ENCODE measurements around the gene EBF3.

Gene EBF3

DNA sequence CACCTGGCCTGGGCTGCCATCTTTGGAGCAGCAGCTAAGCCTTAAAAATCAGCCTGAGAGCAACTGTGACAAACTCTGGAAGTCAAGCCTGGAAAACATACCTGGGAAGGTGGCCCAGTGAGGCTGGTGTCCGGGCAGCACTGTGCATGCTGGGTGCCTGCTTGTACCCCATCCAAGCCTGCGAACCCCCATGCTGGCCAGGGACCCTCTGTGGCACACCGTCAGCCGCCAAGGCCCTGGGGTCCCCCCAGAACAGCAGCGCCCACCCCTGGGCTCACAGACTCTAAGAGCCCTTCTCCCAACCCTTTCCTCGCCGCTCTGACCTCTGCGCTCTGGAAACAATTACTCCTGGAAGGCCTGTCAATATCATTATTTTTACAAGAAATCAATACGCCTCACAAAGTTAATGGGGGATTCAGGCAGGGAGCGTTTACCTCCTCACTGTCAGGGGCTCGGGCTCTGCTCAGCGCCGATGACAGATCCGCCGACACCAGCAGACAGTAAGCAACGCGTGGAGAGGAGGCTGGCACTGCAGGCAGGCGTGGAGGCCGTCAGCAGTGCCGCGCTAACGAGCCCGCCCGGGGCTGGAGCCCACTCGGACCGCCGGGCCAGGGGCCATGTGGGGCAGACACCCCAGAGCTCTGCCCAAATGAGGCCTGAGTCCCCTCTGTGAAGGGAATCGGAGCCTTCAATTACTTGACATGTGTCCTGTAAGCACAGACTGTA is 54.4 kb downstream of the EBF3 start:
- no peak for ATAC-seq

DNA sequence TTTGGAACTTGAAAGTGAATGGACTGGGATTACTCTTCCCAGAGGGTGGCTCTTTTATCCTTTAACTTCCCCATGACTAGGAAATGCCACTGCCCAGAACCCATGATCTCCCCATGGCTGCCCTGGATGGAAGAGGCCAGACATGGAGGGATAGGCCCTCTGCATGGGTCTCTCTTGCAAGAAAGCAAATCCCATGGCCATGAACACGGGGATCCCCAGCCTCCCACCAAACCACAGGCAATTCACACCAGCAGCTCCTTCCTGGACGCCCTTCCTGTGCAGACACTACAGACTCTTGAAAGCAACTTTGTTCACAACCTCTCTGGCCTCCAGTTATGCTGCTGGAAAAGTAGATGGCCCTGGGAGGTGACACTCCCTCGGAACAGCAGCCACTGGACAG is 55.0 kb downstream of the EBF3 start:
- ATAC-seq: no peak

DNA sequence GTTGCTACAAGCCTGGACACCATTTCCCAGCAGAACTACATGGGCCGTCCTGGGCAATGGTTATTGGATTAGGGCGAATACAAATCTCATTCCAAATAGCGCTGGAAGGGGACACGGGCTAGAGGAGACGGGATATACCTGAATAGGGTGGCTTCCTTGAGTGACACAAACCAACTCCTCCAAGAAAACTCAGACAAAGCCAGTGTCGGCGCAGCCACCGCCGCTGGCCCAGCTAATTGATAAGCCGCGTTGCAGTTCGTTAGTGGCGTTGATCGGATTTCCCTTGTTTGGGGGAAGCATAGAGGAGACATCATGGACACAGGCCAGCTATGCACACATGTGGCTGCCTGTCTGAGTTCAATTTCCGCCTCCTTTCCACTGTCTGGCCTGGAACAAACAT is 55.7 kb downstream of the EBF3 start:
- no peak for ATAC-seq

DNA sequence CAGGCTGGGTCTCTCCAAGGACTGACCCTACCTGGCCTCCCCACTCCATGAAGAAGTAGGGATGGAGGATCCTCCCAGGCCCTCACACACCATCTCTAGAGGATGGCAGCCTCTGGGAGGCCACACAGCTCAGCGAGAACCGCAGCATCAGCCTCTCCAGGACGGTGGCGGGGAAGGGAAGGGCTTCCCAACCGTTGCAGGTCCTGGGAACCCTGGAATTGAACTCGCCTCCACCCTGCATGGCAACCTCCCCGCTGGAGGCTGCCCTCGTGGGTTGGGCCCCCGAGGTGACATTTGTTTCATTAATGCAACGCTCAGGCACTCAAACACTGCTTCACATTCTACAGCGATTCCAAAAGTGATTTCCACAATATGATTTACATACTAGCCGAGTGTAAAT is 58.5 kb downstream of the EBF3 start:
- no peak for ATAC-seq

DNA sequence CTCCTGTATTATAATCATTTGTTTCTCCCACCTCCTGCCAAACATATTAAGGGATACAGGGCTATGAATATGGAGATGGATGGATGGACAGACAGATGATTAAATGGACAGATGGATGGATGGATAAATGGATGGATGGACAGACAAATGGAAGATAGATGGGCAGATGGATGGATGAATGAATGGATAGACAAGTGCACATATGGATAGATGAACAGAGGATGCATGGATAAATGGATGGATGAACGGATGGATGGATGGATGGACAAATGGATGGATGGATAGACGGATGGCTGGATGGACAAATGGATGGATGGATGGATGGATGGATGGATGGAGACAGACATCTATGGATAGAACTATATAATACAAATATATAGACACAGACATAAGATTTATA is 59.8 kb downstream of the EBF3 start:
- ATAC-seq: no peak

DNA sequence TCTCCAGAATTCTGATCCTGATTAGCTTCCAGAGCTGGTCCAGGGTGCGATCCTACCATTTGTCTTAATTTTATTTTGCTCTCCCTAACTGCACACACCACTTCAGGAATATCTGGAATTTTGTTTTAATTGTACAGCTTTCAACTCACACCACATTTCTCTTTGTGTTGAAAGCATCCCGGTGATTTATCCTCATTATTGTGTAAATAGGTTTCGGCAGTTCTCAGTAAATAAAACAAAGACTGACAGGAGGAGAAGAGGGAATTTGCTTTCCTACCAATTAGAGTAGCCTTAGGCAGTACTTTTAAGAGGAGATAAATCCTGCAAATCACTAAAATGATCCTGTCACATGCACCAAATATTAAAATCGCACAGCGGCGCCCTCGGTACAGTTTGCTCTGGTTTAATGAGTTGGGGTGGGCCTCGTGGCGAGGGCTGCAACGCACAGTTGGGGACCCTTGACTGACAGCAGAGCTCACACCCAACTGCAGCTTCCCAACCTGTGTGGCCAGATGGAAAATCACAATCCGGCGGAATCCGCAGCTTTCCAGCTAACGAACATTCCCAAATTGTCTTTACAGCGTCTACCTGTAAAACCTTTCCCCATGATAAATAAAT is 62.6 kb downstream of the EBF3 start:
- no peak for ATAC-seq

DNA sequence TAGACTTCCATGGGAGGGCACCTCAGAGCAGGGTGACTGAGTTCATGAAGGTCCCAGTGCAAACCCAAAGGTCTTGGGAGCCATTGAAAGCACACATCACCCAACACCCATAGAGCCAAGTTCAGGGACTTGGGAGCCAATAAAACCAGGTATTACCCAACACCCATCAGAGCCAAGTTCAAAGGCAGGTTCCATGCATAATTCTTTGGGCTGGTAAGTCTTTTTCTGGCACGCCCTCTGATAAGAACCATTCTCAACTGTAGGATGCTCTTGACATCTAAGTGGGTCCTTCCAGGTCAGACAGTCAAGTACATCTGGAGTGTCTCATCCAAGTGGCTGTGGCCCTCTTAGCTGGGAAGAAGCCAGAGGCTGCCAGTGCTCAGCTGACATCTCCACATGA is 63.2 kb downstream of the EBF3 start:
- ATAC-seq: no peak

DNA sequence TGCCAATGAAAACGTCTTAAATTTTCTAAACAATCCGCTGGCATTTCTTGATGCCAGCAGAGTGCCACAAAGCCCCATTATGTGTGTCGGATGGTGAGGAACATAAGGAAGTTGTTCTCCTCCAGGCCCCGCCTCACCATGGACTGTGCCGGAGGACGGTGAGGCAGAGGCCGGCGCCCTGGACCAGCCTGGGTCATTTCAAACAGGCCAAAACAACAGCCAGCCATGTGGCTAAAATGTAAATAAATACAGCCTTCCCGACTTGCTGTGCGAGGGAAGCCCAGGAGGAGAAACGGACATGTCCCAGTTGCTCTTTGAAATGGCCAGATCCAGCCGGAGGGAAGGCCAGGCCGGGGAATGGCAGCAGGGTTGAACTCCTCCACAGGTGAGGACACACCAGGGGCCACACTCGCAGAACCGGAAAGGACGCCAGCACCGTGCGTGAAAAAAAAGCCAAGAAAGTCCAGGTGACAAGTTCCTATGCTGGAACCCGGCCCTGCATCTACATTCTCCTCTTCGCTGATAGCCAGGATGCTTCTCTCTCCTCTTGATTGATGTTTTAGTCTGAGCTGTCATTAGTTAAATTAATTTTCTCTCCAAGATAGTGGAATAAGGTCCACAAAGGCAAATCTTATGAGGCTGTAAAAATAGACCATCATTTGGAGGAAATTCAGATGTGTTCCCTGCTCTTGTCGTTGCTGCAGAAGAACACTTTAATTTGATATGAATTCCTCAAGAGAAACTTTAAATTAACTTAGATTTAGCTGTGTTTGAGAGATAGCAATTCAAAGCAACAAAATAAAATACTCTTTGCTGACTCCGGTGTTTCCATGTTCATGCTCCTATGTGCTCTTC is 64.6 kb downstream of the EBF3 start:
- ATAC-seq: no peak

DNA sequence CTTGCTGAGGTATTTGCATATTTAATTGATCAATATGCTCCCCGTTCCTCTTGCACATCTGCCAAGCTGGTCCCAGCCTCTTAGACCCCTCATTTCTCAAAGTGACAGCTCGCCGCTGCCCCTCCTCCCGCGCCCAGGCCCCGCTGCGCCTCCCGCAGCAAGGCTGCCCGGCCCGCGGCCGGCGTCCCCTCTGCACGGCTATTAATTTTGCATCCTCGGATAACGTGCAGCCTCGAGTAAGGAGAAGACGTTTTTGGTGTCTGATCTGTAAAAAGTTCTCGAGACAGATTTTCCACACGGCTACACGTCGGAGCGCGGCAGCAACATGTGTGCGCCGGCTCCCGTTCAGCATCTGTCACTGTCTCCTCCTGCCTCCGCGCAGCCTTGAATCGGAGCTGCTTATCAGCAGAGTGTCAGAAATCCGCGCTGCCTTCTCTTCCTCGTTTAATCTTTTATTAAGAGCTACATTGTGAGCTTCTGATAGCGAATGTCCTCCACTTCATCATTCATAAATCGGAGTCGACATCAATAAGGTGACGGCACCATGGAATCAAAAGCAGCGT is 65.3 kb downstream of the EBF3 start:
- ATAC-seq: no peak

DNA sequence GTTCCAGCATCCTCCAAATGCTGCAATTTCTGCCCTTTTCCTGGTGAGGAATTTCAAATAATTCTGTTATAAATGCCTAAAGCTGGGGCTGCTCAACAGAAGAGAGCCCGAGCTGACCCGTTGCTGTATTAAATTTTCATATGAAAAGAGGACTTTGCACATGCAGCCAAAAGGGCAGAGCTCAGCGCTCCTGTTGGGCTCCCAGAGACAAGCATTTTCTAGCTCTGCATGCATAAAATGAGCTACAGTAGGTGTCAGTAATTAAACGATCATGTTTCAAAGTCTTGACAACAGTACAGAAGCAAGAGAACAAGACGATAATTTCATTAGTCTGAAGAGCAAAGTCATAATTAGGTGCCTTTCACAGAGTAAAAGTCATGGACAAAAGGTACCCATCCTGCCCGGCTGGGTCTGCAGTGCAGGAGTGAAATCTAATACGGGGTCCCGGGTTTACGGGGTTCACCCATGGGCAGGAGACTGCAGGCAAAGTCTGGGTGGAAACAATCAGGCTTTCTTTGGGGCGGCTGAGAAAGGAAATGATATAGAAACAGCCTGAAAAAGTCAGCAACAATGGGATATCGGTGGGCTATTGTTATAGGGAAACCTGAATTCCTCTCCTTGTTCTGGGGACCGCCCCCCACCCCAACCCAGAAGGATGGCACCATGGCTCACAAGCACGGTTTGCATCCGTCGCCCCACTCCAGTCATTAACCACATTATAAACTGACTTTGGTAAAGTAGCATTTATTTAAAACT is 66.0 kb downstream of the EBF3 start:
- ATAC-seq: no peak

DNA sequence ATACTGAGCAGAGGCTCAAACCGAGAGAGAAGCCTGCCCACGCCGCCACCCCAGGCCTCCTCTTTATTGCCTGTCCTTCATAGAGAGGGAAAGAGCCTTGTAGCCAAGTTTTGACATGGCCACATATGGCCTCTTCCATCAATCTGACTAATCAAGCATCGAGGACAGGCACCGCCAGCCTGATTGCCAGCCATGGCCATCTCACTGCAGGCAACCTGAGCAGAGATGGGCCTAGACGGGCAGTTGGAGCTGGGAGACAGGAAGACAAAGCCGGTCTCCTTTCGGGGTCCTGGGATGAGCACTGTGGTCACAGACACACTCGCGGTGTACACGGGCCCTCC is 67.2 kb downstream of the EBF3 start:
- ATAC-seq: no peak

DNA sequence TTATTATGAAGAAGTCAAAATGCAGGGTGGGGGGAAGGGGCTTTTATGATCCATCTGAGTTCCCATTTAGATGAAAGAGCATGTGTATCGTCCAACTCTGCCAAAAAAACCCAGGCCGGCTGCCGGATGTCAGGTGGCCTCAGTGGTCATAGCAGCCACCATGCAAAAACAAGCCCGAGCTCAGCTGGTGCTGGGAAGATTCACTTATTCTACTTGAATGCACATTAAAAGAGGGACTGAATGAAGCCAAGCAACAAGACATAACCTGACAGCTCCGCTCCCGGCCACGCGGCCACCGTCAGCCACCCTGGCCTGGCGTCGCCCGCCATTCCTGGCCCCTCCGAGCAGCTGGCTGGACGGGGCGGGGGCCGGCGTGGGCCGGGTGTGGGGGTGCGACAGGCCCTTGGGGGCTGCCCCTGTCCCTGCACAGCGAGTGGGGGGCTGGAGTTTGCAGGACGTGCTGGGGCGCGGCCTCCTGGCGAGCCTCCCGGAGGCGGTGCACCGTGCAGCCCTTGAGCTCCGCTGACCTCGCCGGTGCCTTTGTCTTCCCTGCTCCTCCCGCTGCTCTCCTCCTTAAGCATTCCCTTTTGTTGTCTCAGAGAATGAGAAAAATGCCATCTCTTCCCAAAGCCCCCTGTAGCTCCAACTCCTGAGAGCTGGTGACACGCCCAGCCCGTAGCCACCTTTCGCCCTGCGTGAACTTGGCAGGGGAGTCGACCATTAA is 67.8 kb downstream of the EBF3 start:
- ATAC-seq: no peak

DNA sequence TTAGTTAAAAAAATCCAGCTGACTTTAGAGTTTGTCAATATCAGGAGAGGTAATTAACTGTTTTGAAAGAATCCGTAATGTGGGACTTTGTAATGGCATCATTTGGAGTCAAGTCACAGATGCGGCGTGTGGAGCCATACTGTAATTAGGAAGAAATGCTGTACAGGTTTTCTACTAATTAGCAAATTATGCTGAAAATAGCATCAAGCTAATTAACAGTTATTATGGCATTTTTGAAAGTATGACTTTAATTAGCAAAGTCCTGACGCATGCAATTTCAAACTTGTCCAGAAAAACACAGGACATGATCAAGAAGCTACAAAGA is 68.3 kb downstream of the EBF3 start:
- ATAC-seq: no peak

DNA sequence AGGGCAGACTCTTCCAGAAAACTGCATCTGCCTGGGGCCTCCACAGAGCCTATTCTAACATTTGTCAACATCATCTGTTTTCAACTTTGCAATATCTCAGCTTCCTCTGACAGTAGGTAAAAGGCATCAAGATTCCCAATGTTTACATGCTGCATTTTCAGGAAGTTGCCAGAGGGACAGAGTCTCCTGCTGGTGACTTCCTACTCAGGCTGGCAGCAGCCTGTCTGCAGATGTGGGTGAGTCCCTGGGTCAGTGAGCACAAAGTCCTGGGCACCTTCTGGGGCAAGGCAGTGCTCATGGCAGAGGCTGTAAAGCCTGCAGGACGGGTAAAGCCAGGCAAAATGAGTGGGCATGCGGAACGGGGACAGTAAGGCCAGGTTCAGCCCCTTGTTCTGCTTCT is 69.4 kb downstream of the EBF3 start:
- ATAC-seq: no peak

DNA sequence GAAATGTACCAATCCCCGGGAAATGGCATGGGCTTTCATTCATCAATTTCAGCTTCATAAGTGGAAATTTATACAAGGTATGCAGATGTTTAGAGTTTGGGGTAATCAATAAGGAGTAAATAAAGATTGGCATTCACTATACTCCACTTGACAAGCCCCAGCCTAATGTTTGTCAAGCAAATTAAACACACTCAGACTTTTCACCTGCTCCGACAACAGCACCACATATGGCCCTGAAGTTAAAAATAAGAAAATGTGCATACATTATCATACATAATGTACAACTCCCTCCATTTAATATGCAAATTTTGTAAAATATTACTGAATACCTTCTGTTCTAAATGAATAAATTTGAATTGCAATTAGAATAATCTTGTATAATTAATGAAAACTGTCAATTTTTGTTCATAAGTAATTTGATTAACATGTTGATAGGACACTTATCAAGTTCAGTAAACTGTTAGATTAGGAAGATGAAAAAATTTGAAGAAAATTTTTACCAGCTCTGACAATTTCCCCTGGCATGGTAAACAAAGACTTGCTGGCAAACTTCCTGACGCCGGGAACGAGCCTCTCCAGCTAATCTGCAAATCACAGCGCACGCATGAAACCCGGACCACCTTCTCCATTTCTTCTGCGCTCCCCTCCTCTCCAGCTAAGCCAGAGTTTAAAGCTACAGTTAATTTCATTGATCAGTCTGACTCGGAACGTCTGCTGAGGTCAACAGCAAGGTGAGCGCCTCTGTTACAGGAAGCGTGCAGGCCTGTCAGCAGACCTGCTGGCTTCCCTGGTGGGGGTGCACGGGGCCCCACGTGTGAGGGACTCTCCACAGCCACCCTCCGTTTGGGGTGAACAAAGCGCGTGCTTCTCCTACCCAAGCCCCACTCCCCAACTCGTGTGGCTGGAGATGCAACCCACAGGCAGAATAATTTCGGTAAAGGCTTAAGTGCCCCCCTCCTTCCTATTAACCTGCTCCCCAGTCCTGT is 70.7 kb downstream of the EBF3 start:
- ATAC-seq: no peak

DNA sequence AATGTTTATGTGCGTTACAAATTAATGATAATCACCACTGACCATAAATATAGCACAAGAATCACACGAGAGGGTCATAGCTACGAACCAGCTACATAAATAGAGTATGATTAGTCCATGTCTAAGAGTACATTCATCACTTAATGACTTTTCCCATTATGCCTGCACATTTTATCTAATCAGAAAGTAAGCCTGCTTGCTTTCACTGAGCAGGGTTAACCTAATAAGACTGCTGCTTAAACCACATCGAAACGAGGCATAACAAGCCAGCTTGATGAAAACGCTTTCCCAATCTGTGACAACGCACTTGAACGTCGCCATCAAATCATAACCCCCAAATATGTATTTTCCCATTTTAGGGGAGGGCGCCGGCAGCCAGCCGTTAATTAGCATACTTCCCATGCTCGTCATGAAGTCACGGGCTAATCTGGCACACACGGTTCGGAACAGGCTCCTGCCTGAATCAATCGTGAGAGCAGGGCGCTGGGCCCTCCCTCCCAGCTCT is 71.5 kb downstream of the EBF3 start:
- no peak for ATAC-seq

DNA sequence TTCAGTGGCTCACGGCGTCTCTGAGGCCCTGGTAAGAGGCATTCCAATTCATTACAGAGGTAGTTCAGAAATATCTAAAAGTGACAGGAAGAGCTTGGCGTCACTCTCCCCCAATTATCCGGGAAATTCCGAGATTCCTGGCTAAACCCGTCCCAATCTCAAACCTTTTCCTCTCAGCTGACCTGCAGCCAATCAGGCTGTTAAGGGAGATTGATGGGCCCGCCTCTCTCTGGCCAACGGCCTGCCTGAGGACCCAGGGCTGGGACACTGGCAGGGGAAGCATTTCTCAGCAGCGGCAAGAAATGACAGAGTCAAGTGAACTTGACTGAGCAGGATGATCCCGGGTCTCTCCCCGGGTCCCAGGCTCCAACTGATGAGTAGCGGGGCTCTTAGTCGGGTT is 72.3 kb downstream of the EBF3 start:
- ATAC-seq: no peak

DNA sequence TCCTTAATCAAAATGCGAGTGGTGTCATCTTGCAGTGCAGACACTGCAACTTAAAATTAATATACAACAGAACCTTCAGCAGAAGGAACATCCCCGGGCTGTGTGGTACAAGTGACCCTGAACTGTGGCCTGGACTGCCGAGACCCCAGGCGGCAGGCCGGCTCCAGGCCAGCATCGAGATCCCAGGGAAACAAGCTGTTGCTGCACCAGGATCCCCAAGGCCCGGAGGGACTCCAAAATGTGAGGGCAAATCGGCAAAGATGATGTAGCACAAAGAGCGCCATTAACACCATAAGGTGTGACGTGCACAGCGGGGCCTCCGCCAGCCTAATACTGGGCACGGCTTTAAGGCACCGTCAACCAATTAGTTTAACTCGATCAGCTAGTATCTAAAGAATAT is 73.9 kb downstream of the EBF3 start:
- no peak for ATAC-seq

DNA sequence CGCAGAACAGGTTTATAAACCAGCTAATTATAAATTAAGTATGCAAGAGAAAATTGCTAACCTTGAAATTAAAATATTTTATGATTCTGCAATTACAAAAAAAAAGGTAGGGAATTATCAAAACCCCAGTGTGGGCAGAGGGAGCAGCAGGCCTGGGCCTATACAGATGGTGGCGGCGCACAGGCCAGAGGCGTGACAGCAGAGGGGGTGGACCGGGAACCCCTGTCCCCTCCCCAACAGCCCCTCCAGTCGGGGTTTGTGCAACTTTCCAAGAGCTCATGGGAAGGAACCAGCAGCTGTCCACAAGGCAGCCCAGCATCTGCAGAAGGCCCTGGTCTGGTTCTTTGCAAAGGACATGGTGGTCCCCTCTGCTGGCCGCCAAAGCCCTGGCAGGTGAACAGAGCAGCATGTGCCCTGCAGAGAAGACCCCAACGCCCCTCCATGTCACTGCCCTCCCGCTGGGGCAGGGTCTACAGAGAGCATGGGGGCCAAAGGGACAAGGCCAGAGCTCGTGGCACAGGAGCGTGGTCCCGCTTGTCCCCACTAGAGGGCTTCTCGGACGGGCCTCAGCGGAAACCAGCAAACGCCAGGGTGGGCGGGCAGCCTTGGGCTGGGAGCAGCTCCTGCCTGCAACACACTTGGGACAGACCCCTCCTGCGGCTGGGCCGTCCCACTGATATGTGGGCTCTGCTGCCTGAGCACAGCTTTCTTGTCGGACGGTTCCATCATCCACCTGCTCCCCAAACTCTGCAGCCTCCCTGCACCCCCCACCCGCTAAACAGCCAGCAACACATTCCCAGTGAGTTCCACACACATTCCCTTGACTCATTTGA is 75.1 kb downstream of the EBF3 start:
- peak in 1 of 2 donors; percentile 33 for ATAC-seq
